ENCODE data around the gene TSPAN11. TPM values are rescaled to one million over a fixed set of nuclear protein-coding genes. Genes with fewer than 3 reads are reported as not detected.

The TSPAN11 gene
- total and polyA plus RNA-seq, 2 donors (not counting 1 experiment from before 2014, with no cell fraction given) = not detected

GRCh38 chr12:30911207-30911606, 15.3 kb upstream of the TSPAN11 start:
- ATAC-seq (ENCODE audit: low read depth) (no peak), DNase-seq (no peak)
- Histone ChIP-seq H3K4me1 (ENCODE audit: control insufficient read depth in 2 of 2, insufficient read depth in 2 of 2, low read length in 2 of 2) (no peaks in the 10 kb centered on the region), H3K27me3 (replicated peaks in 1 of 4; ENCODE audit: control extremely low read depth in 1 of 4, control insufficient read depth in 3 of 4, insufficient read depth in 4 of 4, low read length in 3 of 4) (no peaks in the 10 kb centered on the region), H2AFZ (ENCODE audit: insufficient read depth, low read depth, low read length, poor library complexity, severe bottlenecking) (no peak overlapping the region), H3K27ac (ENCODE audit: low read length in 2 of 2) (no peak overlapping the region), H3K36me3 (replicated peaks in 1 of 2; ENCODE audit: control extremely low read depth in 1 of 2, control insufficient read depth in 1 of 2, extremely low read depth in 1 of 2, insufficient read depth in 2 of 2, low read length in 1 of 2) (no peaks in the 10 kb centered on the region), H4K20me1 (ENCODE audit: control insufficient read depth, insufficient read depth, low read length, poor library complexity, severe bottlenecking) (no peaks in the 10 kb centered on the region), H3K4me2 (replicated peaks; ENCODE audit: low read depth, low read length, poor library complexity, severe bottlenecking) (no peak overlapping the region), H3K9ac (ENCODE audit: low read length) (no peak overlapping the region), H3K4me3 (ENCODE audit: control extremely low read depth in 1 of 5, extremely low read depth in 1 of 5, insufficient read depth in 1 of 5, low read depth in 2 of 5, low read length in 4 of 5) (no peak overlapping the region), H3K9me3 (ENCODE audit: control extremely low read depth in 1 of 3, control insufficient read depth in 2 of 3, insufficient read depth in 1 of 3, low read length in 2 of 3) (peaks cover 0 to 3% (median 0%) of the 10 kb centered on the region in 3 donors), H3K79me2 (ENCODE audit: control insufficient read depth, insufficient read depth, low read length) (no peaks in the 10 kb centered on the region)
- intact Hi-C loops (cut with micrococcal nuclease) = no loop called here
- H3K4me1 Mint-ChIP-seq = no peaks in the 10 kb centered on the region
- no peak for TF ChIP-seq EZH2 (IDR thresholded peaks at IDR 0.05; ENCODE audit: borderline replicate concordance, insufficient read depth, low read depth, low read length, poor library complexity, severe bottlenecking)
- TF ChIP-seq CTCF (IDR thresholded peaks at IDR 0.05) = no peak
- no peak overlapping the region for H3K4me3 Mint-ChIP-seq
- ChIA-PET POLR2A (no interaction called here), CTCF (no interaction called here)
- WGBS (ENCODE audit: insufficient coverage) = 95% methylated on average over 5 of the region's 6 CpGs
- H3K27ac Mint-ChIP-seq = no peak overlapping the region
- no peaks in the 10 kb centered on the region for H3K9me3 Mint-ChIP-seq (ENCODE audit: insufficient read depth)
- no peaks in the 10 kb centered on the region for H3K27me3 Mint-ChIP-seq

GRCh38 chr12:30913323-30913722, 13.2 kb upstream of the TSPAN11 start:
- intact Hi-C loops (cut with micrococcal nuclease) = no loop called here
- Mint-ChIP-seq H3K4me1 (no peaks in the 10 kb centered on the region), H3K4me3 (no peak overlapping the region), H3K27ac (no peak overlapping the region), H3K27me3 (no peaks in the 10 kb centered on the region), H3K9me3 (ENCODE audit: insufficient read depth) (no peaks in the 10 kb centered on the region)
- CTCF ChIA-PET = no interaction called here
- Histone ChIP-seq H4K20me1 (ENCODE audit: control insufficient read depth, insufficient read depth, low read length, poor library complexity, severe bottlenecking) (no peaks in the 10 kb centered on the region), H3K4me2 (replicated peaks; ENCODE audit: low read depth, low read length, poor library complexity, severe bottlenecking) (no peak overlapping the region), H3K36me3 (replicated peaks in 1 of 2; ENCODE audit: control extremely low read depth in 1 of 2, control insufficient read depth in 1 of 2, extremely low read depth in 1 of 2, insufficient read depth in 2 of 2, low read length in 1 of 2) (no peaks in the 10 kb centered on the region), H3K9ac (ENCODE audit: low read length) (no peak overlapping the region), H3K9me3 (ENCODE audit: control extremely low read depth in 1 of 3, control insufficient read depth in 2 of 3, insufficient read depth in 1 of 3, low read length in 2 of 3) (peaks cover 0 to 3% (median 0%) of the 10 kb centered on the region in 3 donors), H3K4me3 (ENCODE audit: control extremely low read depth in 1 of 5, extremely low read depth in 1 of 5, insufficient read depth in 1 of 5, low read depth in 2 of 5, low read length in 4 of 5) (no peak overlapping the region), H3K79me2 (ENCODE audit: control insufficient read depth, insufficient read depth, low read length) (no peaks in the 10 kb centered on the region), H3K4me1 (ENCODE audit: control insufficient read depth in 2 of 2, insufficient read depth in 2 of 2, low read length in 2 of 2) (no peaks in the 10 kb centered on the region), H2AFZ (ENCODE audit: insufficient read depth, low read depth, low read length, poor library complexity, severe bottlenecking) (no peak overlapping the region), H3K27ac (ENCODE audit: low read length in 2 of 2) (no peak overlapping the region), H3K27me3 (replicated peaks in 1 of 4; ENCODE audit: control extremely low read depth in 1 of 4, control insufficient read depth in 3 of 4, insufficient read depth in 4 of 4, low read length in 3 of 4) (no peaks in the 10 kb centered on the region)
- POLR2A ChIA-PET = no interaction called here
- TF ChIP-seq CTCF (IDR thresholded peaks at IDR 0.05) (no peak), EZH2 (IDR thresholded peaks at IDR 0.05; ENCODE audit: borderline replicate concordance, insufficient read depth, low read depth, low read length, poor library complexity, severe bottlenecking) (no peak)
- DNase-seq = no peak
- no peak for ATAC-seq (ENCODE audit: low read depth)
- 37% methylated on average over 4 of the region's 4 CpGs for WGBS (ENCODE audit: insufficient coverage)
